ENCODE results near the gene MRAS. TPM values are rescaled to one million over a fixed set of nuclear protein-coding genes. Genes with fewer than 3 reads are reported as not detected.

Gene MRAS
- total and polyA plus RNA-seq, 2 of the 13 experiments (the other 11 are each of a cell fraction or from before 2014, with no cell fraction given), result 8.8 to 36.2 TPM

GRCh38 chr3:138347960-138348753, at the start of gene MRAS (continued):
- TF ChIP-seq MTA1 (CRISPR knock-in tag; IDR thresholded peaks at IDR 0.05; ENCODE audit: borderline replicate concordance) (0 out of 2 replicates have a peak, but pooled peaks have one; percentile 32), ZNF800 (CRISPR knock-in tag; IDR thresholded peaks at IDR 0.05) (peak; percentile 80), ZSCAN21 (CRISPR knock-in tag; IDR thresholded peaks at IDR 0.05; ENCODE audit: borderline replicate concordance) (peak; percentile 30; the same call in 1 of the 2 replicates), ZNF354B (CRISPR knock-in tag; IDR thresholded peaks at IDR 0.05) (0 out of 2 replicates have a peak, but pooled peaks have one; percentile 58), SAP130 (CRISPR knock-in tag; IDR thresholded peaks at IDR 0.05; ENCODE audit: low read depth) (peak; percentile 48; the same call in 1 of the 2 replicates), ZFP41 (CRISPR knock-in tag; IDR thresholded peaks at IDR 0.05; ENCODE audit: borderline replicate concordance) (0 out of 2 replicates have a peak, but pooled peaks have one; percentile 23), GPBP1L1 (CRISPR knock-in tag; IDR thresholded peaks at IDR 0.05) (no peak), SCMH1 (CRISPR knock-in tag; IDR thresholded peaks at IDR 0.05; ENCODE audit: borderline replicate concordance) (no peak), SIN3B (IDR thresholded peaks at IDR 0.05; ENCODE audit: low read length) (no peak), ZNF766 (CRISPR knock-in tag; IDR thresholded peaks at IDR 0.05; ENCODE audit: borderline replicate concordance) (no peak), ZNF326 (CRISPR knock-in tag; IDR thresholded peaks at IDR 0.05; ENCODE audit: borderline replicate concordance) (no peak), ARID5B (CRISPR knock-in tag; IDR thresholded peaks at IDR 0.05) (peak; percentile 22; the same call in 1 of the 2 replicates), PHB2 (IDR thresholded peaks at IDR 0.05; ENCODE audit: partially characterized antibody) (no peak), MYNN (CRISPR knock-in tag; IDR thresholded peaks at IDR 0.05; ENCODE audit: low read depth) (no peak), ATF7 (IDR thresholded peaks at IDR 0.05) (no peak), ATF7 (CRISPR knock-in tag; IDR thresholded peaks at IDR 0.05) (no peak), CREB3 (CRISPR knock-in tag; IDR thresholded peaks at IDR 0.05) (no peak), FOXC1 (CRISPR knock-in tag; IDR thresholded peaks at IDR 0.05; ENCODE audit: borderline replicate concordance) (peak; percentile 26; the same call in 1 of the 2 replicates), ZNF605 (CRISPR knock-in tag; IDR thresholded peaks at IDR 0.05) (peak; percentile 57; the same call in 1 of the 2 replicates), ZNF17 (CRISPR knock-in tag; IDR thresholded peaks at IDR 0.05) (no peak), IKZF4 (CRISPR knock-in tag; IDR thresholded peaks at IDR 0.05; ENCODE audit: borderline replicate concordance, low read depth, not compliant biosample characterization) (peak; percentile 55)
